HG03280 (cell line): Measurements from ENCODE around the gene TCEAL8.
"Not testable (repeated sequence)": the region's sequence is repeated elsewhere in the genome, so short reads cannot be mapped to it uniquely, and the experiment has no call there.

Source experiments
- ATAC-seq: cut with Tn5 transposase; IDR thresholded peaks from one replicate; pipeline ENCODE4 v1.9.1; 2021; ENCODE audit warnings: mild to moderate bottlenecking, moderate library complexity; ENCODE audit not compliant: unreplicated experiment

TCEAL8 gene

GRCh38 chrX:103254921-103255493 is at the start of gene TCEAL8:
Gene TCEAL8, minus strand, starts transcription at chrX:103255155. Its CDS starts 1,176 bp downstream, at chrX:103253979.
- peak; percentile 99 for ATAC-seq

DNA sequence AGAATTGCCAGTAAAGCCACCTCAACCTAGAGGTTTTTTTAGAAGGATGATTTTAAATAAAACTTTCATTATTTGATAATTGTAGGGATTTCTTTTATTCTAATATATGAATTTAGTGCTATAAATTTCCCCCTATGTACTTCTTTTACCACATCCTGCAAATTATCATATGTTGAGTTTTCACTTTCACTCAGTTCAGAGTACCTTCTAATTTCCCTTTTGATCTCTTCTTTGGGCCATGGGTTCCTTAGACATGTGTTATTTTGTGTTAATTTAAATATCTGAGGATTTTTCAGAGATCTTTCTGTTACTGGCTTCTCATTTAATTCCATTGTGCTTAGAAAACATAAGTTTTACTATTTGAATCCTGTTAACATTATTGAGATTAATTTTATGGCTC is 49.8 kb upstream of the TCEAL8 start:
- ATAC-seq: no peak

DNA sequence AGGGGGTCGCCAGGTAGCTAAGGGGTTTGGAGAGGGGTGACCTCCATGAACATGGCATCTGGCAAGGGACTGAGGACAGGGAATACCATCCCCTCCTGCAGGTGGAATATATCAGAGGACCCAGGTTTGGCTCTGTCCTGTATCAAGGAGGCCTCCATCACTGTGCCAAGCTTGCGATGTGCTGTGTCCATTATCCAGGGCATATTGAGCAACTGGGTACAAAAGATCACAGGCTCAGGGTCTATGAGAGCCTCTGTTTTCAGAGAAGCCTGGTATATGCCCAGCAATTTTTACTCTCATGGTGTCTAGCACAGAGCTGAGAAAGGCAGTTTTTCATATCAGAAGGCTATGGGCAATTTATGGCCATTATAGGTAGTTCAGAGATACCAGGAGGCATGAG is 38.2 kb upstream of the TCEAL8 start:
- ATAC-seq: no peak

GRCh38 chrX:103279624-103280023 is 24.7 kb upstream of the TCEAL8 start:
- no peak for ATAC-seq

DNA sequence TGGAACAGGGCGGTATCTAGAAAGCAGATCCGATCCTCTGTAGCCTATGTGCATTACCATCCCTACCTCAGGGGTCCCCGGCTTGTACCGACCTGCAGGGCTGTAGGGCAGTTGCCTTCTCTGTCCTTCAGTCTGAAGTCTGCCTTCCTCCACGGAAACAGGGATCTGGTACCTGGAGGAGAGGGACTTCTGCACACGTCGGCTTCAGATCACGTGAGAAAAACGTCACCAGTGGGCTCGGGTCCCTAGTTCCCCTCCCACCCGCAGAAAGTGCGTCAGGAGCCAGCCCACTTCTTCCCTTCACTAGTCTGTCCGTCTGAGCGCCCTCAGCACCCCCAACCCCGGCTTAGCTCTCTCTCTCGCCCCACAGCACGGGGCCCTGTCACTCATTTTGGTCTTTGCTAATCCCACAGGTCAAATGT is 21.6 kb upstream of the TCEAL8 start, which contains the start of gene TCEAL5:
Gene TCEAL5 (minus strand): TSS at position 170 of the 422 bp plus-strand sequence. CDS start 2,187 bp downstream, outside the sequence.
- ATAC-seq: no peak

GRCh38 chrX:103275947-103276567 is 21.1 kb upstream of the TCEAL8 start:
- ATAC-seq: no peak

DNA sequence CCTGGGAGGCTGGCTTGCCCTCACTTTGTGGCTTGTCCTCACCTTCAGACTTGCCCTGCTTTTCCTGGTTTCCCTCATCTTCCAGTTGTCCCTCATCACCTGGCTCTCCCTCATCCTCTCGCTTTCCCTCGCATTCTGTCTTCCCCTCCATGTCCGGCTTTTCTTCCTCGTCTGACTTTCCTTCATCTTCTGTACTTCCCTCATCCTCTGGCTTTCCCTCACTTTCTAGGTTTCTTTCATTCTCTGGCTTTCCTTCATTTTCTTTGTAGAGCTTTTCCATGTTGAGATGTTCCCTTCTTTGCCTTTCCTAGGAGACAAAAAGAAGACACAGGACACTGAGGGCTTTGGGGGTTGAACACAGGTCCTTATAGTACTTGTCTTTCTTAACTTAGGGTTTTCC is 19.3 kb upstream of the TCEAL8 start:
- ATAC-seq: no peak

GRCh38 chrX:103258275-103258674 is 3.3 kb upstream of the TCEAL8 start:
- no peak for ATAC-seq

DNA sequence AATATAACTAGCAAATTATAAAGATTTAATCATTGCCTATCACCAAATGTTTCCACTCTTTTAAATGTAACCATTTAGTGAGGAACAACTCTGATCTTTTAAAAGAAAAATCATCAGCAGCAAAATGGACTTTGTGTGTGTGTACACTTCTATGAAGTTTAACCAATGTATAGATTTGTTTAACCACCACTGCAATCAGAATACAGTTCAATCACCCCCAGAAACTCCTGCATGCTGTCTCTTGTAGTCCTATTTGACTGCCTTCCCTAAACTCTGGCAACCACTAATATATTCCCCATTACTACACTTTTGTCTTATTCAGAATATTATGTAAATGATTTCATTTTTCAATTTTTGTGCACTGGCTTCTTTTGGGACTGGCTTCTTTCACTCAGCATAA is 1.7 kb upstream of the TCEAL8 start:
- no peak for ATAC-seq

- peak; percentile 52 for ATAC-seq
These were observed 657 bp downstream of the TCEAL8 start for GRCh38 chrX:103254171-103254824.

DNA sequence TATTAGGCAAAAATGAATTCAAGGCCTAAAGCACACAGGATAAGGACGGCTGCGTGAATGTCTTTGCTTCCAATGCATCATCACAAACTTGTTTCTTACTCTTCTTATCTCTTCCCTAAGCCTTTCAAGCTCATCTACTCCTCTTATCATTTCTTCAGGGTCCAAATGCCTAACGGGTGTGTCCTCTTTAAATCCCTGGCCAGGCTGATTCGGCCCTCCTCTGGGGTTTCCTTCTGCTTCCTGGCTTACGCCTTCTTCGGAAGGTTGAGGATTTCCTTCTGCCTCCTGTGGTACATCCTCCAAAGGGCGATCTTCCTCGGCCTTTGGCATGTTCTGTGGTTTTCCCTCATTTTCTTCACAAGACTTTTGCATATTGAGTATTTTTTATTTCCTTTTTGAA is 1.3 kb downstream of the TCEAL8 start:
- ATAC-seq: no peak

- no peak for ATAC-seq
These were observed 4.0 kb downstream of the TCEAL8 start for GRCh38 chrX:103250977-103251376.

DNA sequence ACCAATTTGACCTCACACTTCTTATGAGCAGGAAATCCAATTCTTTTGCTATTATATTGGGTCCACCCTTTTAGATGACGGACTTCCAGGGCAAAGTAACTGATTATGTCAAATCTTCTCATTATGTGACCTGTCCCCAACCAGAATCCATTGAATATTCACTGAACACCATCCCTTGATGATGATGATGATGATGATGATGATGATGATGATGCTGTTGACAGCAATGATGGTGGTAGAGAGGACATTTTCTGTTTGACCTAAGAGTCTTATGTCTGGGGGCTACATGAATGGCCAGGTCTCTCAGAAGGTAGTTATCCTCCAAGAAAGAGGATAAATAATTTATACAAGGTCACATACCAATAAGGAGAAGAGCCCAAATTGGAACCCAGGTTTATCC is 5.2 kb downstream of the TCEAL8 start:
- no peak for ATAC-seq

DNA sequence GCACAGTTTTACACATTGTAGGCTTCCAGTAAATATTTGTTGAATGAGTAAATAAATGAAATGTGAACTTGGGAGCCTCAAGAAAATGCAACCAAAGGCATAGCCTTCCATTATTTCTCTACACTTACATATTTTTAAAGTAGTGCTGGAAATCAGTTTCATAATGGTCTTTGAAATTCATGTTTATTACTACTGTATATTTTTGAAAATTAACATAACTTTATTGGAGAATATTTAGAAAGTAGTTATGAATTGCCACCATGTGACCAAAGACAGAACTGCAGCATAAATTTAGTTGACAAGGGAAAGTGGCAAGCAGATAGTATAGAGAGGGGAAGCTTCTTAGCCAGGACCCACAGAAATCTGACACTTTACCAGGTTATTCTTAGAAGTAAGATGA is 6.4 kb downstream of the TCEAL8 start:
- no peak for ATAC-seq

GRCh38 chrX:103240155-103240554 is 14.8 kb downstream of the TCEAL8 start:
- no peak for ATAC-seq

DNA sequence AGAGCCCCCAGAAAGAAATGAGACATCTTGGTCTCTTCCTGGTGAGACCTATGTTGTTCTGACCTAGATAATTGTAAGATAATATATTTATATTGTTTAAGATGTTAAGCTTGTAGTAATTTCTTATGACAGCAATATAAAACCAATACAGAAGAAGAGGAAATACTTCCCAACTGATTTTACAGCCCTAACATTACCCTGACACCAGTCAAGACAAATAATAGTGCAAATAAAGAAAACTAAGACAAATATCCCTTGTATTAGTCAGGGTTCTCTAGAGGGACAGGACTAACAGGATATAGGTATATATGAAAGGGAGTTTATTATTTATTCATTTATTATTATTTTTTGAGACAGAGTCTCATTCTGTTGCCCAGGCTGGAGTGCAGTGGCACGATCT is 18.7 kb downstream of the TCEAL8 start:
- no peak for ATAC-seq

DNA sequence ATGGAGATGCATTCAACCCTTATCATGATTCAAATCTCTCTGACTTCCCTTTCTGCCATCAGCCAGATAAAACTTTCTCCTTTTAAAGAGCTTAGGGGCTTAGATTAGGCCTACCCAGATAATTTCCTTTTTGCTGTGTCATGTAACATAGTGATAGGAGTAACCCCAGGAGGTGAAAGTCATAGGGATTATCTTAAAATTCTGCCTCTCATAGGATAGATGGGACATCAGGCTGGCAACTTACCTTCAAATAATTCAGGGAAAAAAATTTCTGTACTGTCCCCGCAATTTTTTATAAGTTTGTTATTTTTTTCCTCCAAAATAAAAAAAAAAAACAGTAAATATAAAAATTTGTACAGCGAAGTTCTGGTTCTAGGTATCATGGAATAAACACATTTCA is 19.3 kb downstream of the TCEAL8 start:
- ATAC-seq: not testable (repeated sequence)

GRCh38 chrX:103234869-103235268 is 20.1 kb downstream of the TCEAL8 start:
- no peak for ATAC-seq

GRCh38 chrX:103233263-103233662 is 21.7 kb downstream of the TCEAL8 start:
- ATAC-seq: no peak

DNA sequence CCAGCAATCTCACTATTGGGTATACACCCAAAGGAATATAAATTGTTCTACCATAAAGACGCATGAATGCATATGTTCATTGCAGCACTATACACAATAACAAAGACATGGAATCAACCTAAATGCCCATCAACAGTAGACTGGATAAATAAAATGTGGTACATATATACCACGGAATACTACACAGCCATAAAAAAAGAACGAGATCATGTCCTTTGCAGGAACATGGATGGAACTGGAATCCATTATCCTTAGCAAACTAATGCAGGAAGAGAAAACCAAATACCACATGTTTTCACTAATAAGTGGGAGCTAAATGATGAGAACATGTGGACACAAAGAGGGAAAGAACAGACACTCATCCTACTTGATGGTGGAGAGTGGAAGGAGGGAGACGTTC is 29.0 kb downstream of the TCEAL8 start:
- not testable (repeated sequence) for ATAC-seq

DNA sequence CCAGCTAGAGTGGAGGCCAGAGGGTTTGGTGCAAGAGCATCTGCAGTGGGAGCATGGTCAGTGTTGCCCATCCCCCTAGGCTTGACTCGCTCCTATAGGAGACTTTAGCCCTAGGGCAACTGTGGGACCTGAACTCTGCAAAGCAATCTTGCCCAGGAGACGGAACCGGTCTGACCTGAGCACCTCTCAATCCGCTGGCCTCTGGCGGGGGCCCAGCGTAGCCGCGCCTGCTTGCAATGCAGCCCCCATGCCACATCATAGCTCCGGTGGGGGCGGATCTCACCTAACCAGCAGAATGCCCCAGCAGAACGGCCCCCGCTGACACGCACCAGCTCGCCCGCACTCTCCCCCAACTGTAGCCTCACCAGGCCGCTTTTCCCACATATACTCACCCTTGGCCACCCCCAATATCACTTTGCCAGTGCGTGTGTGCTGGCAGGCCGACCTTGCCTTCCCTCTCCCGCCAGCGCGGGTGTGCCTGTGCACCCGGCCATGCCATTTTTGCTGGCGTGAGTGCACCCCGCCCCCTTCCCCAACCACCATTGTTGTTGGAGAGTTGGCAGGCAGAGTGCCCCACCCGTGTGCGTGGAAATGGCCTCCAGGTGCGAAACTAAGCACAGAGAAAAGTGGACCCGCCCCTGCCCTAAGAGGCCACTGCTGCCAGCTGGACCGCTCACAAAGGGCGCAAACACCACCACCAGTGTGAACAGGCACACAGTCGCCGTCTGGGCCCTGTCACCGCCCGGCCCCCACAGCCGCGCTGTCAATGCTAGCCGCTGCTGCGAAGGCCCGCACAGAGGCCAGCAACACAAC is 34.2 kb downstream of the TCEAL8 start:
- no peak for ATAC-seq
